SKM-1 treated with dmso at 0.1 percent for 144 hours (cell line): ENCODE measurements around the gene NCAPG.

Experiments
- DNase-seq: peaks from one replicate; lab custom pipeline; 2025; ENCODE audit not compliant: unreplicated experiment; lab: John Stamatoyannopoulos, UW

The NCAPG gene

DNA sequence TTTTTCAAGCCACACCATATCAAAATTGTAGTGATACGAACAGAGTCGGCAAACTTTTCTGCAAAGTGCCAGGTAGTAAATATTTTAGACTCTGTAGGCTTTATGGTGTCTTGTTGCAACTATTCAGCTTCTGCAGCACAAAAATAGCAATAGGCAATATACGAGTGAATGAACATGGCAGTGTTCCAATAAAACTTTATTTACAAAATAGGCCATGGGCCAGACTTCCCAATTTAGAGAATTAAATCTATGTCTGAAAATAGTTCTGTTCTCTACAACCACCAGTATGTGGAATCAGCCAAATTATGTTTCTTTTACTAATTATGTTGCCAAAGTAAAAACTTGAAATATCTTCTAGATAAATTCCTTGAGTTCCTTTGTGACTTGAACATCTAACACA lies 56.5 kb downstream of the NCAPG start:
- no peak for DNase-seq

DNA sequence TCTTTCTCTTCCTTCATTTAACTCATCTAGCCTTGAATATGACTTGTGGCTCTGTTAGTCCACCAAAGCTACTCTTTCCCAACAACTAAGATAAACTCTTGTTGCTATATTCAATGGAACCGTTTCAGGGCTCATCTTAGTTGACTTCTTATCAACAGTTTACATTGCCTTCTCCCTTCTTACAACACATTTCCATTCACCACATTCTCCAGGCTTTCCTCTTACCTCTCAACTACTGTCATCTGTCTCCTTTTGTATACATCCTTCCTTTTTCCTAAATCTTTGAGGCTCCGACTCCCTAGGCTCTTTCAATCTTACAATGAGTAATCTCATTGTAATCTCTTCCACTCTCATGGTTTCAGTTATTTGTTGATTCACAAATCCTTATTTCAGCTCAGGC lies 58.5 kb downstream of the NCAPG start:
- no peak for DNase-seq

DNA sequence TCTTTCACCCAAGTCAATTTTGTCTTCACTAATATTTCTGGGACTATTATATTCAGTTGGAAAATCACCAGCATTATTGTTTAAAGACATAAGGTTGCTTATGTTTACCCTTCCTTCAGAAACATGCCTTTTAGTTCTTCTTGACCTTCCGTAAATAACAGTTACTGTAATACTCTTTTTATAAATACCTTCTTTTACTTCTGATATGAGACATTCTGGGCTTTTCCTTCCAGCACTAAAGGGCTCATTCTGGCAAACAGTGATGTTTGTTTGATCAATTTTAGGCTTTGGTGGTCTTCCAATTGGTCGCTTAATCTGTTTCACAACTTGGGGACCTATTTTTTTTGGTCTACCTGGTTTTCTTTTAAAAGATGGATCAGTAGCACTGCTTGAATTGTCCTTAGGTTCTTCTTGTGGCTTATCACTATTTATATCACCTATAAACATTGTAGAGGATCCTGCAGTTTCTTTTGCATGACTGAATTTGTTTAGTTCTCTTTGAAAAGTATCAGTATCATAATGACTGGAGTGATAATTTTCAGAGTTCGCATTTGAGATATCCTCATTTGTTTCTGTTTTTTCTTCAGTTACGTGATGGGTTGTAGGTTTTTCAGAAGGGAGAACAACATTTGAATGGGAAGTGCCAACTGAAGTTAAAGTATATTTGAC lies 64.8 kb downstream of the NCAPG start:
- no peak for DNase-seq

DNA sequence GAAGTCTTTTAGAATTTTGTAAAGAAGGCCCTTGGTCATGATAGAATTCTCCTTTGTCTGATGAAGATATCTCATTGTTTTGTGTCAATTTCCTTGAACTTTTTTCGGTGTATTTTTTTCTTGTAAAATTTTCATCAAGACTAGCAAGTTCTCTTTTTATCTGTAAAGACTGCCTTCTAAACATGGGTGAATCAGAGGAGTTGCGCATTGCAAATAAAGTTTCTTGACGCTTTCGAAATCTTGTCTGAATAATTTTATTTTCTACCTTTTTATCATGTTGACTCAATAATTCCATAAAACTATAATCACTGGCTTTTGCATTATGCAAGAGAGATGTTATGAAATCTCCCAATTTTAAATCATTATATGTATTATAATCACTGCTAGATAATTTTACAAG lies 66.2 kb downstream of the NCAPG start:
- DNase-seq = no peak

DNA sequence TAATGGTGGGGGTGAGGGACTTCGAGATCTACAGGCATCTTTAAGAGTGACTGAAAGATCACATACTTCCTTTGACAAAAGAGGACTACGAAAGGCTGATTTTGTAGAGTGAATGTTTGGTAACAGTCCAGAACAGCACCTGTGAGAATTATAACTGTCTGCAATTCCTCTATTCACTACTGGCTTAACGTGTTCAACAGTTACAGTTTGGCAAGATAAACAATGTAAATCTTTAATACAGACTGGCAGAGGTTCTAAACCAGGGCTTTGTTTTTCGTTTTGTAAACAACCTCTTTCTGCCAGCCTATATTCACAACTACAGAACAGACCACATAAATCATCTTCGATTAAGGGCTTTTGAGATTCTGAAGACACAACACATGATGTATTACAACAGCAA lies 66.9 kb downstream of the NCAPG start:
- no peak for DNase-seq

DNA sequence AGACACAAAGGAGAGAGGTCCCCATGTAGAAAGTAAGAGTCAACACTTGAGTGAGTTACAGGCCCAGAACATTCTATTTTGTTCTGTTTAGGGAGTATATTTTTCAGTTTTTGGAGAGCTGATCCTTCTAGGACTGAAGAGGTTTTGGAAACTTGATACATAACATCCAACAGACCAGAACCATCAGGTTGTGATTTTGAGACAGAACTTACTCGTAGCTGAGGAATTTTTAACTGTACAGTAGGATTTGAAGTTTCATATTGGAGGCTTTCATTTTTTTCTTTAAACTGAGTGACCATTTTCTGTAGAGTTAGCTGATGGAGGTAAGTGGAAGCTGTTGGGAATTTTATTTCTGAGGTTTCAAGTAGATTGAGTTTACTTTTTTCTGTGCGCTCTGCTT lies 73.3 kb downstream of the NCAPG start:
- no peak for DNase-seq

DNA sequence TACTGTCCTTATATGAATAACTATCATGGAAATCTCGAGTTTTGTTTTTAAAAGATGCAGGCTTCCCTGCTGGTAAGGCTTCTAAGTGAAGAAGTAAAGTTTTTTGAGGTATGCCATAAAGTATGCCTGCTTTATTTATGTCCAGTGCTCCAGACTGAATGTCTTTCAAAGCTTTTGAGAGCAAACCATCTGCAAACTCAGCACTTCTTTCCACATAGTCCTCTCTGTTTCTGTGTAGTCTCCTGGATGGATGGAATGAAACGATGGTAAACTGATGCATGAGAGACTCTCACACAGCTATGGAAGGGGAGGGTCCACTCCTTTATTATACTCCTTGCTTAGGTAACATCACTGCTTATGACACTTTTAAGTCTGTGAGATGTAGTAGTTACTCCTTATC lies 73.7 kb downstream of the NCAPG start:
- no peak for DNase-seq

DNA sequence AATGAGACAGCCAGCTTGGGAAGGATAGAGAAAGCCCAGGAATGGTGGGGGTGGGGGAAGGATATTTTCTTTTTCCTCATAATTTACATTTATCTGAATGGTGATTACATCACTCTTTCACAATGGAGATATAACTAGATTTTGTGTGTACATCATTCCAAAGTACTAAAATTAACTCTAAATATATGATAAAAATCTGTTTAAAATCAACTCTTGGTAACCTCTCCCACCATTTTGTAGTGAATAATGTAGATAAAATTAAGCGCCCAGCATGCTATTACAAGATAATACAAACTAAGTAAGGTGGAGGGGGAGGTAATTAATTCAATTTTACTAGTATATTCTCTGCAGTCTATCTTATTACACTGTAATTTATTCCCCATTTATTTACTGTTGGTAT lies 78.9 kb downstream of the NCAPG start:
- no peak for DNase-seq

DNA sequence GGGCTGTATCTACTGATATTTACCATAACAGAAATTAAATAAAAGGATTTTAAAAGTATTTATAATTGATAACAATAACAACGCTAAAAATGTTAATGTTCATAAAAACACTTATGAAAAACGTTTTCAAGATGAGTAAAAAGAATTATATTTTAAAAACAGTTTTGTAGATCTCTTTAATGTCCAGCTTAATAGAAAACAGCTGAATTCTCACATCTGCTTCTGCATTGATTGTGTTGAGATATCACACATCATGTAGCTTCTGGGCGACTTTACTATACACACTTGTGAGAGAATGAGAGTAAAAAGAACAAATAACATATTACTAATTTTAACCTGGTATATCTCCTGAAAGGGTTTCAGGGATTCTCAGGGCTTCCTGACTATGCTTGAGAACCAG lies 83.6 kb downstream of the NCAPG start:
- no peak for DNase-seq
